GM19238 (cell line): ENCODE measurements around the gene TM9SF1.

Source experiments
- DNase-seq: peaks from one replicate; pipeline ENCODE4 v3.0.0; 2011; ENCODE audit warnings: low spot score; ENCODE audit not compliant: insufficient read length

Gene TM9SF1

DNA sequence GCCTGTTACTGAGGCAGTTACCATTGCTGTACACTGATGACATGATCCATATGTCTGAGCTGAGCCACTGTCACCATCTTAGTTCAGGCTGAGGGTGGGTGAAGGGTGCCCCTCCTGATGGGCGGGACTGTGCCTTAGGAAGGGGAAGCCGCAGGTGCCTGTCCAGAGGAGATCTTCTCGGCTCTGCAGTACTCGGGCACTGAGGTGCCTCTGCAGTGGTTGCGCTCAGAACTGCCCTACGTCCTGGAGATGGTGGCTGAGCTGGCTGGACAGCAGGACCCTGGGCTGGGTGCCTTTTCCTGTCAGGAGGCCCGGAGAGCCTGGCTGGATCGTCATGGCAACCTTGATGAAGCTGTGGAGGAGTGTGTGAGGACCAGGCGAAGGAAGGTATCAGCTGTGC, 44.2 kb downstream of the TM9SF1 start:
- no peak for DNase-seq

DNA sequence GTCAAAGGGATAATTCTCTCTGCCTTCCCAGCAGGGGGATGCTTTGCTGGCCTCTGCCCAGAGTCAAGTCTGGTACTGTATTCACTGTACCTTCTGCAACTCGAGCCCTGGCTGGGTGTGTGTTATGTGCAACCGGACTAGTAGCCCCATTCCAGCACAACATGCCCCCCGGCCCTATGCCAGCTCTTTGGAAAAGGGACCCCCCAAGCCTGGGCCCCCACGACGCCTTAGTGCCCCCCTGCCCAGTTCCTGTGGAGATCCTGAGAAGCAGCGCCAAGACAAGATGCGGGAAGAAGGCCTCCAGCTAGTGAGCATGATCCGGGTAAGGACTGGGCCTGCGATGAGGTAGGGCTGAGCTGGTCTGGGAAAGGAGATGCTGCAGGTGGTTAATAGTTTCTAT, 44.7 kb downstream of the TM9SF1 start:
- DNase-seq = no peak

DNA sequence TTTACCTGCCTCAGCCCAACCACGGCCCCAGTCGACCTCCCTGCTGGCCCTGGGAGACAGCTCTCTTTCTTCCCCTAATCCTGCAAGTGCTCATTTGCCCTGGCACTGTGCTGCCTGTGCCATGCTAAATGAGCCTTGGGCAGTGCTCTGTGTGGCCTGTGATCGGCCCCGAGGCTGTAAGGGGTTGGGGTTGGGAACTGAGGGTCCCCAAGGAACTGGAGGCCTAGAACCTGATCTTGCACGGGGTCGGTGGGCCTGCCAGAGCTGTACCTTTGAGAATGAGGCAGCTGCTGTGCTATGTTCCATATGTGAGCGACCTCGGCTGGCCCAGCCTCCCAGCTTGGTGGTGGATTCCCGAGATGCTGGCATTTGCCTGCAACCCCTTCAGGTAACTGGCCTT, 45.2 kb downstream of the TM9SF1 start:
- no peak for DNase-seq

DNA sequence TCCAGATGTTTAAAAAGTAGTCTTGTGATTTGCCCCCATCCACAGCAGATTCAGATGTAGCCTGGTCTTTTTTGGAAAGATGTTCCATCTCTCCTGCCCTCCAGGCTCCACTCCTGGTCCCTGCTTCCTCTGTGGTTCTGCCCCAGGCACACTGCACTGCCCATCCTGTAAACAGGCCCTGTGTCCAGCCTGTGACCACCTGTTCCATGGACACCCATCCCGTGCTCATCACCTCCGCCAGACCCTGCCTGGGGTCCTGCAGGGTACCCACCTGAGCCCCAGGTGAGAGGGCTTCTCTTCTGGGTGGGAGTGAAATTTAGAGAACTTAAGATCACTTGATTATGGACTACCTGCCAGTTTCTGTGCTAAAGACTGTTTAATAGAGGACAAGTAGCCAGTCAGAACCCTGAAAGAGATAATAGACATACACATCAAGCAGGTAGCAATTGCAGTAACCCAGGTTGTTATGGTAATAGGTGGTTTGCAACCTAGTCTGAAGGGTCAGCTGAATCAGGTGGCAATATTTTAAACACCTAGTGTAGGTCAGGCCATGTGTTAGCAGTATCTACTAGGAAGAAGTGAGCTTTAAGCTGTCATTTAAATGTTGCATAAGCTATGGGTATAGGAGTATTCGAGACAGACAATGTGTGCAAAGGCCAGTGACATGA, 45.8 kb downstream of the TM9SF1 start:
- DNase-seq = no peak

DNA sequence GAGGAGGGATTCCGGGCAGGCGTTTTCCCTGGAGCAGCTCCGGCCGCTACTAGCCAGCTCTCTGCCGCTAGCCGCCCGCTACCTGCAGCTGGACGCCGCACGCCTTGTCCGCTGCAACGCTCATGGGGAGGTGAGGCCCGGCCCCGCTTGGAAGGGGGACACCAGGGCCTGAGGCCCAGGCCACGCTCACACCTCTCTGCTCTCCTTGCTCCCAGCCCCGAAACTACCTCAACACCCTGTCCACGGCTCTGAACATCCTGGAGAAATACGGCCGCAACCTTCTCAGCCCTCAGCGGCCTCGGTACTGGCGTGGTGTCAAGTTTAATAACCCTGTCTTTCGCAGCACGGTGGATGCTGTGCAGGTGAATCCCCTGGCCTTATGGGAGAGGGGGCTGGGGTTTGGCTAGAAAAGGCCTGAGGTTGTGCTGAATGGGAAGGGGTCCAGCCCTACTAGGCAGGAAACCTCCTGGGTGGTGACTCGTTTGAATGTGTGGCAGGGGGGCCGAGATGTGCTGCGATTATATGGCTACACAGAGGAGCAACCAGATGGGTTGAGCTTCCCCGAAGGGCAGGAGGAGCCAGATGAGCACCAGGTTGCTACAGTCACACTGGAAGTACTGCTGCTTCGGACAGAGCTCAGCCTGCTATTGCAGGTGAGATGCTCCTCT, 47.3 kb downstream of the TM9SF1 start:
- DNase-seq = no peak

DNA sequence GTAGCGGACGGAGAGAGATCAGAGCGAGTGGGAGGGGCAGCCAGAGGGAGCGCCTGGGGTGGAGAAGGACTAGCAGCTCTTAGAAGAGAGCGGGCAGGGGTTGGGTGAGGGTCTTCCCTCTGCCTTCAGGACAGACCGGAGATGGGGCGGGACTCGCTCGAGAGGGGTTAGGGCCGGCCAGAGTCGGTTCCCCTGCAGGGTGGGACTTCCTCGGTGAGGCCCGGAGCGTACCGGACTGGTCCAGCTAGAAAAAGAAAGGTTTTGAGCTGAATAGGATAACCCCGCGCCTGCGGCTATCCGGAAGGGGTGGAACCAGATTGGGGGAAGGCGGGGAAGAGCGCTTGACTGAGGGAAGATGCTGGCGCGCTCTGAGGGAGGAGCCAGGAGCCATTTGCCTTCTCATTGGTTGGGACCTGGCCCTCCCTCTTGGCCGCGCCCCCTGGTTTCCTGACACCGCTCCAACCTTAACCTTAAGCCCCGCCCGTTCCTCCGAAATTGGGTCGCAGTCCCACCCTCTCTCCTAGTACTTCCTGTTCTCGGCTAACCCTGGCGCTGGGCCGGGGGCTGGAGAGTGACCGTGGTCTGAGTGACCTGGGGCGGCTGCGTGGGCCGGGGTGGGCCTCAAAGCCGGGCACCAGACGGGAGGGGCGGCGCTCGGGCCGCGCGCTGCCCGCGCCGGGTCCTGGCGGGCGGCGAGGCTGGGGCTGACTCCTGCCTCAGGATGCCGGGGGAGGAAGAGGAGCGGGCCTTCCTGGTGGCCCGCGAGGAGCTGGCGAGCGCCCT, 48.1 kb downstream of the TM9SF1 start, which contains the start of gene RNF31:
Gene RNF31, plus strand, starts transcription at position 521 of the 783 bp plus-strand sequence. Its CDS starts 201 bp downstream, at position 722.
- DNase-seq = peak; percentile 98

DNA sequence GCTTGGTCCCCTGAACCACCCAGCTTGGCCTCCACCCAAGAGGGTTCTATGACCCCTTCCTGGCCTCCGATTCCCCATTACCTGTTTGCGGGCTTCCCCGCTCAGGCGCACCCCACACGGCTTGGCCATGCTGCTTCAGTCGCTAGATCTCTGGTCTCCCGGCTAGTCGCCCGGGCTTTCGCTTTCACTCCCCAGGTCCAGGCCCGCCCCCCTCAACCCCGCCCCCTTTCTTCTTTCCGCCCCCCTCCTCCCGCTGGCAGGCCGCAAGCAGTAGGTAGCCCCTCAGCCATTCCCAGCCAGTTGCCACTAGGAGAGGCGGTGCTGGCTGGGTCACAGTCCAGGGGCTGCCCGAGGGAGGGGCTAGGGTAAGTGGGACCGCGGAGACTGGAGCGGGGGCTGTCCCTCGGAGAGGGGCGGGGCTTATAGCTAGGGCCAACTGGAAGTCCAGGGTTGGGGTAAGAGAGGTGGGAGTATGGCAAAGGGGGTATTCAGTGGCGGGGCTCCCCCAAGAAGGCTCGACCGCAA, 48.7 kb downstream of the TM9SF1 start, which contains the start of gene PSME2:
Gene PSME2, minus strand, starts transcription at position 158 of the 525 bp plus-strand sequence. Its CDS starts 29 bp downstream, at position 129.
- DNase-seq = peak; percentile 98

DNA sequence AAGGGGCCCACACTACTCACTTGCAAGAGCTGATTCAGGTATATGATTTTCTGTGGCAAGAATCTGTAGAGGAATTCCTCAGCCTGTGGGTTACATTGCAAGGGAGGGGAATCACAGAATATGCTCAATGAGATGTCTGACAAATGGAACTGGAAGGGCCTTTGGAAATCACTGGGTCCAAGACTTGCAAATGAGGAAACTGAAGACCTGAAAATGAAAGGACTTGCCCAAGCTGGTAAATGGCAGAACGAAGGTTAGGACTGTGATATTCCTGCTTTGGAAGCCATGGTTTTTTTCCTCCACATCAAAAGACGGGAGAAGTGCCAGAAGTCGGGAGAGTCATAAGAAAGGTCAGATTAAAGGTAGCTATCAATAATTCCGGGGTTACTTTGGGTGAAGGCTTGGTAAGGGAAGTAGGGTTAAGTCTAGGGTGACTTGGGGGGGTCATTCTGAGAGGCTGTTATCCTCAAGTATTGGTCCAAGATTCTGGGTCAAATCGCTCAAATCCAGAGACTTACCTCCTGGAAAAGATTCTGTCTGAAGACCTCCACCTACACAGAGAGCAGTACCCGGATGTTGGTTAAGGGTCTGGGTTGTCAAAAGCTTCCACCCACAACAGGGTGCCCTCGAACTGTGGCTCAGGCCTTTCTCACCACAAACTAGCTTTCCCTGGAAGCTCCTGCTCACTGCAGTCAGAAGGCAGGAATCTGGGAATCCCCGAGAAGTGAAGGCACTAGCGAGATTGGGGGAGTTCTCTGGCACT, 49.4 kb downstream of the TM9SF1 start:
- no peak for DNase-seq

DNA sequence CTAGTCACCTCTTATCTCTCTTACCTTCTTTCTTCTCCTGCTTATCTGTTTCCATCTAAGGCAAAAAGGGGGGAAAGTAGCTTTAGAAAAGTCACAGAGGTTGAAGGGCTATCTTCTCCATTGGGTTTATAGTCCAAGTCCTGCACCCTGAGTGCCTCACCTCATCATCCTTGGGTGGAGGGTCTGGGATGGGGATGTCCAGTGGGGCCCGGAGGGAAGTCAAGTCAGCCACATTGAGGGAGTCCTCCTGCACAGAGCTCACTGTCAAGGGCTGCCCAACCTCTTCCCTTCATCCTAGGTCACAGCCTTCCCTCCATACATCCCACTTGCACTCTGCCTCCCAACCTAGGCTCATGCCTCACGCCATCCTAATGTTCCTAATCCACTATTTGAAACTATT, 50.0 kb downstream of the TM9SF1 start:
- DNase-seq = no peak

DNA sequence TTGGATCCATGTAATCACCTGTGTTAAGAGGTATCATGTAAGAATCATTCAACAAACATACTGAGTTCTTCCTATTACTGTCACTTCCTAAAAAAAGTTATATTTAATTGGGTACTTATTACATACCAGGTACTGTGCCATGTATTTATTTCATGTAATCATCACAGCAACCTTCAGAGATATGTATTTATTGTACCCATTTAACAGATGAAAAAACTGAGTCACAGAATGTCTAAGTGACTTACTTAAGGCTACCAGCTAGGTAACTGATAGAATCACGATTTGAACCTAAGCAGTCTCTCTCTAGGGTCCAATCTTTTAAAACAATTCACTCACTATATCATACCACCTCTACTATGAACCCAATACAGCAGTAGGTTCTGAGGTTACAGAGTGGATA, 50.8 kb downstream of the TM9SF1 start:
- DNase-seq = no peak

DNA sequence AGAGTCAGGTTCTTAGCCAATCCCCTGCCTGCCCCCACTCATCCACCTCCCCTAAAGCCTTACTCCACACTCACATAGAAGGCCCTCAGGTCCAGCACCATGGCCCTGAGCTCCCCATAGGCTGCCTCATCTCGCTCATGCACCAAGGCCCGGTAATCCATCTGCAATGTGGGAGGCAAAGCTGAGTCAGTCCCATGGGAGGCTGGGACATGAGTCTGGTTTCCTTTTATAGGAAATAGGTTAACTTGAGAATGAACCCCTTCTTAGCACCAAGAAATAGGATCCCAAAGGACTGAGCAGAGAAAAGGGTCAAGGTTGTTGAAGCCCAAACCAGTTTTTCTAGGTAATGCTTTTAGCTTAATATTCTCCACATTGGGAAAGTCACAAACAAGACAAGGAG, 51.7 kb downstream of the TM9SF1 start:
- no peak for DNase-seq

DNA sequence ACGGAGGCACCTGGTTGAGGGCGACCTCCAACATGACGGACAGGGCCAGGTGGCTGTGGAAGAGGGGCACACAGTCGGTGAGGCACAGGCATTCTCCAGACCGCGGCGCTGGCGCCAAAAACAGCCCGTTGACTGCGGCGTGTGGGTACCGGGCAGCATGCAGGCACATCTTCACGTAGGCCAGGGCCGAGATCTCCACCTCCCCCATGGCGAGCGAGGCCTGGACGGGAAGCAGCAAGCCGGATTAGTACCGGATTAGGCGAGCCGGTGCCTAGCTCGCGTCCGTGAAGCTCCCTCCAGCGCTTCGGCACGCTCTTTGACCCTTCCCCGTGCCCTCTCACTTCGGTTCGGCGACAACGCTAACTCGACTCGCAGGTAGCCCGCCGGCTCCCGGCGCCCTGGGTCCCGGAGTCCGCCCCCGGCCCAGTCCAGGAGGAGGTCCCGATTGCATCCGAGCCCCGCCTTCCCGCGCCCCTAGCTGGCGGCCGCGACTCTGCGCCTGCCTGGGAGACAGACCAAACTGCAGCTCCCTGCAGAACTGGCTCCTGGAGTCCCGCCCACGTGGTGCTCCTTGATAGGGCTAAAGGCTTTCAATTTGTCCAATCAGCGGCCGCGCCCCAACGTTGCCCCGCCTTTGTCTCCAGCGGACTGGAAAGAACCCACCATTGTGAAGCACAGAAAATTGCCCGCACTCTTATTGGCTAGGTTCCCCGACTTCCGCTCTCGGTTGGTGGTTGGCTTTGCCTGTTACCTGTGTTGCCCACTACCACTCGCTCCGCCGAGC, 54.0 kb downstream of the TM9SF1 start, which contains the start of gene EMC9:
Gene EMC9, minus strand, starts transcription at position 495 of the 784 bp plus-strand sequence. Its CDS starts 287 bp downstream, at position 208.
- DNase-seq = peak; percentile 96

DNA sequence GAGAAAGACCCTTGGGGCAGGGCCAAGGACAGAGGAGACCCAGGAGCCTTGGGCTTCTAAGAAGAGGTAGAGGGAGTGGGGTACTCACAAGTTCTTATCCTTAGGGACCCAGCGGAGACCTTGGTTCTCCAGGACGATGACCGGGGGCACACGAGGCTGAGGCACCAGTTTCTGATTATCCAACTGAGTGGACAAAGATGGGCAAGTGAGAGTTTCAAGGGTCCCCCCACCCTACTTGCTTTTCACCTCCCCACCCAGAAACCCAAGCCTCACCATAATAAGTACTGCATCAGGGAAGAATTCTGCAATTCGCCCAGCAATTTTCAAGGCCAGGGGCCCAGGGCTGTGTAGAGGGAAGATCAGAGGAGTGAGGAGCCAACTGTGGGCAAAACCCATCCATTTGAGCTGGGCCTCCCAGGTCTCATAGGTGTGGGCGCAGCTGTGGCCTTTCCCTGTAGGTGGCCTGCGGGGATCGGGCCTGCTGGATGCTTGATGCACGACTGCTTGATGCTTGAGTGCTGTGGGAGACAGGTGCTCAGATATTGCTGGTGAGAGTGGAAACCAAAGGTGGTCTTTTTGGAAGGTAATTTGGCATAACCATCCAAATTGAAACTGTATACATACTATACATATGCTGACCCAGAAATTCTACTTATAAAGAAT, 55.8 kb downstream of the TM9SF1 start:
- no peak for DNase-seq
